ENCODE data around the gene CACNA1E. TPM values are rescaled to one million over a fixed set of nuclear protein-coding genes. Genes with fewer than 3 reads are reported as not detected.

CACNA1E gene
- total RNA-seq, 2 experiments from 2014 or later = 0.04 TPM; not detected in 1

- Mint-ChIP-seq H3K27ac (no peak overlapping the region), H3K9me3 (no peaks in the 10 kb centered on the region), H3K4me1 (no peaks in the 10 kb centered on the region), H3K36me3 (no peaks in the 10 kb centered on the region), H3K27me3 (peaks cover 31% of the 10 kb centered on the region), H3K4me3 (no peak overlapping the region)
- no peak for DNase-seq
Observed at GRCh38 chr1:181643631-181644030, 160.3 kb downstream of the CACNA1E start.

- H3K4me3 Mint-ChIP-seq = no peak overlapping the region
- peaks cover 30% of the 10 kb centered on the region for H3K27me3 Mint-ChIP-seq
- H3K27ac Mint-ChIP-seq = no peak overlapping the region
- DNase-seq = no peak
- H3K9me3 Mint-ChIP-seq = no peaks in the 10 kb centered on the region
- no peaks in the 10 kb centered on the region for H3K4me1 Mint-ChIP-seq
- no peaks in the 10 kb centered on the region for H3K36me3 Mint-ChIP-seq
Observed at GRCh38 chr1:181645171-181645570, 161.9 kb downstream of the CACNA1E start.

GRCh38 chr1:181646710-181647109, 163.4 kb downstream of the CACNA1E start:
- Mint-ChIP-seq H3K9me3 (no peaks in the 10 kb centered on the region), H3K4me1 (no peaks in the 10 kb centered on the region), H3K4me3 (no peak overlapping the region), H3K36me3 (no peaks in the 10 kb centered on the region), H3K27ac (no peak overlapping the region), H3K27me3 (peaks cover 38% of the 10 kb centered on the region)
- no peak for DNase-seq

GRCh38 chr1:181647314-181648035, 164.2 kb downstream of the CACNA1E start:
- no peak overlapping the region for H3K4me3 Mint-ChIP-seq
- no peak overlapping the region for H3K27ac Mint-ChIP-seq
- H3K36me3 Mint-ChIP-seq = no peaks in the 10 kb centered on the region
- no peaks in the 10 kb centered on the region for H3K4me1 Mint-ChIP-seq
- no peak for DNase-seq
- H3K27me3 Mint-ChIP-seq = peaks cover 43% of the 10 kb centered on the region
- H3K9me3 Mint-ChIP-seq = no peaks in the 10 kb centered on the region

GRCh38 chr1:181651276-181651675, 168.0 kb downstream of the CACNA1E start:
- no peak for DNase-seq
- H3K27me3 Mint-ChIP-seq = peaks cover 40% of the 10 kb centered on the region
- H3K9me3 Mint-ChIP-seq = peaks cover 2% of the 10 kb centered on the region
- H3K4me1 Mint-ChIP-seq = peaks cover 4% of the 10 kb centered on the region
- no peaks in the 10 kb centered on the region for H3K36me3 Mint-ChIP-seq
- no peak overlapping the region for H3K4me3 Mint-ChIP-seq
- no peak overlapping the region for H3K27ac Mint-ChIP-seq

- Mint-ChIP-seq H3K27ac (no peak overlapping the region), H3K4me3 (no peak overlapping the region), H3K9me3 (peaks cover 2% of the 10 kb centered on the region), H3K27me3 (peaks cover 30% of the 10 kb centered on the region), H3K4me1 (peaks cover 4% of the 10 kb centered on the region), H3K36me3 (no peaks in the 10 kb centered on the region)
- DNase-seq = no peak
Observed at GRCh38 chr1:181655756-181656155, 172.4 kb downstream of the CACNA1E start.

GRCh38 chr1:181656491-181656890, 173.2 kb downstream of the CACNA1E start:
- Mint-ChIP-seq H3K4me1 (peaks cover 4% of the 10 kb centered on the region), H3K36me3 (no peaks in the 10 kb centered on the region), H3K27me3 (peaks cover 31% of the 10 kb centered on the region), H3K9me3 (peaks cover 2% of the 10 kb centered on the region), H3K4me3 (no peak overlapping the region), H3K27ac (no peak overlapping the region)
- DNase-seq = no peak

- DNase-seq = no peak
- no peak overlapping the region for H3K27ac Mint-ChIP-seq
- peaks cover 21% of the 10 kb centered on the region for H3K27me3 Mint-ChIP-seq
- H3K4me1 Mint-ChIP-seq = peaks cover 4% of the 10 kb centered on the region
- no peaks in the 10 kb centered on the region for H3K36me3 Mint-ChIP-seq
- H3K9me3 Mint-ChIP-seq = peaks cover 2% of the 10 kb centered on the region
- H3K4me3 Mint-ChIP-seq = no peak overlapping the region
Observed at GRCh38 chr1:181658581-181658980, 175.3 kb downstream of the CACNA1E start.

- DNase-seq = no peak
- H3K27ac Mint-ChIP-seq = no peak overlapping the region
- H3K9me3 Mint-ChIP-seq = peaks cover 2% of the 10 kb centered on the region
- H3K27me3 Mint-ChIP-seq = peaks cover 17% of the 10 kb centered on the region
- peaks cover 4% of the 10 kb centered on the region for H3K4me1 Mint-ChIP-seq
- no peaks in the 10 kb centered on the region for H3K36me3 Mint-ChIP-seq
- no peak overlapping the region for H3K4me3 Mint-ChIP-seq
Observed at GRCh38 chr1:181659321-181659957, 176.1 kb downstream of the CACNA1E start.

- peaks cover 20% of the 10 kb centered on the region for H3K27me3 Mint-ChIP-seq
- no peak overlapping the region for H3K4me3 Mint-ChIP-seq
- no peaks in the 10 kb centered on the region for H3K9me3 Mint-ChIP-seq
Observed at GRCh38 chr1:181660621-181661020, 177.3 kb downstream of the CACNA1E start.

GRCh38 chr1:181661569-181661968, 178.3 kb downstream of the CACNA1E start:
- Mint-ChIP-seq H3K27me3 (peaks cover 20% of the 10 kb centered on the region), H3K4me1 (no peaks in the 10 kb centered on the region), H3K27ac (no peak overlapping the region), H3K4me3 (no peak overlapping the region), H3K36me3 (no peaks in the 10 kb centered on the region), H3K9me3 (no peaks in the 10 kb centered on the region)
- no peak for DNase-seq

More at GRCh38 chr1:181660621-181661020, 177.3 kb downstream of the CACNA1E start:
- Mint-ChIP-seq H3K27ac (no peak overlapping the region), H3K4me1 (no peaks in the 10 kb centered on the region), H3K36me3 (no peaks in the 10 kb centered on the region)
- no peak for DNase-seq

GRCh38 chr1:181662606-181663005, 179.3 kb downstream of the CACNA1E start:
- no peak for DNase-seq
- H3K9me3 Mint-ChIP-seq = no peaks in the 10 kb centered on the region
- peaks cover 24% of the 10 kb centered on the region for H3K27me3 Mint-ChIP-seq
- no peak overlapping the region for H3K27ac Mint-ChIP-seq
- no peaks in the 10 kb centered on the region for H3K36me3 Mint-ChIP-seq
- H3K4me3 Mint-ChIP-seq = no peak overlapping the region
- H3K4me1 Mint-ChIP-seq = no peaks in the 10 kb centered on the region

- H3K36me3 Mint-ChIP-seq = no peaks in the 10 kb centered on the region
- H3K27ac Mint-ChIP-seq = no peak overlapping the region
- no peak for DNase-seq
- H3K4me1 Mint-ChIP-seq = no peaks in the 10 kb centered on the region
- peaks cover 18% of the 10 kb centered on the region for H3K27me3 Mint-ChIP-seq
- H3K4me3 Mint-ChIP-seq = no peak overlapping the region
- H3K9me3 Mint-ChIP-seq = no peaks in the 10 kb centered on the region
Observed at GRCh38 chr1:181664543-181664942, 181.2 kb downstream of the CACNA1E start.

- no peaks in the 10 kb centered on the region for H3K9me3 Mint-ChIP-seq
- no peaks in the 10 kb centered on the region for H3K36me3 Mint-ChIP-seq
- no peak for DNase-seq
- no peaks in the 10 kb centered on the region for H3K4me1 Mint-ChIP-seq
- H3K27me3 Mint-ChIP-seq = peaks cover 16% of the 10 kb centered on the region
- H3K4me3 Mint-ChIP-seq = no peak overlapping the region
- H3K27ac Mint-ChIP-seq = no peak overlapping the region
Observed at GRCh38 chr1:181669246-181669645, 185.9 kb downstream of the CACNA1E start.

- Mint-ChIP-seq H3K27ac (no peak overlapping the region), H3K9me3 (no peaks in the 10 kb centered on the region)
Observed at GRCh38 chr1:181674617-181675016, 191.3 kb downstream of the CACNA1E start.

More at GRCh38 chr1:181674617-181675016, 191.3 kb downstream of the CACNA1E start:
- peaks cover 20% of the 10 kb centered on the region for H3K27me3 Mint-ChIP-seq
- H3K36me3 Mint-ChIP-seq = no peaks in the 10 kb centered on the region
- no peak overlapping the region for H3K4me3 Mint-ChIP-seq
- H3K4me1 Mint-ChIP-seq = no peaks in the 10 kb centered on the region
- no peak for DNase-seq

Measured in activated naive CD8-positive, alpha-beta T cell treated with anti-CD3 and anti-CD28 coated beads for 36 hours (primary cell).